ENCODE measurements around the gene EPM2AIP1. TPM values are rescaled to one million over a fixed set of nuclear protein-coding genes. Genes with fewer than 3 reads are reported as not detected.
"Not testable (repeated sequence)": the region's sequence is repeated elsewhere in the genome, so short reads cannot be mapped to it uniquely, and the experiment has no call there.

EPM2AIP1 gene
- 9.5 TPM for total RNA-seq
- long read RNA-seq, full-length matches to known transcripts, result 10 of 11 reads
- long read RNA-seq, partial matches to known transcripts, result 0 of 11 reads
- long read RNA-seq, other reads (novel, unspliced or antisense), result 1 of 11 reads

DNA sequence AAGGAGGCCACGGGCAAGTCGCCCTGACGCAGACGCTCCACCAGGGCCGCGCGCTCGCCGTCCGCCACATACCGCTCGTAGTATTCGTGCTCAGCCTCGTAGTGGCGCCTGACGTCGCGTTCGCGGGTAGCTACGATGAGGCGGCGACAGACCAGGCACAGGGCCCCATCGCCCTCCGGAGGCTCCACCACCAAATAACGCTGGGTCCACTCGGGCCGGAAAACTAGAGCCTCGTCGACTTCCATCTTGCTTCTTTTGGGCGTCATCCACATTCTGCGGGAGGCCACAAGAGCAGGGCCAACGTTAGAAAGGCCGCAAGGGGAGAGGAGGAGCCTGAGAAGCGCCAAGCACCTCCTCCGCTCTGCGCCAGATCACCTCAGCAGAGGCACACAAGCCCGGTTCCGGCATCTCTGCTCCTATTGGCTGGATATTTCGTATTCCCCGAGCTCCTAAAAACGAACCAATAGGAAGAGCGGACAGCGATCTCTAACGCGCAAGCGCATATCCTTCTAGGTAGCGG lies at the start of gene EPM2AIP1:
Gene EPM2AIP1, minus strand, starts transcription at position 326 of the 520 bp plus-strand sequence. Its CDS starts 54 bp downstream, at position 272.
- DNase-seq (ENCODE audit: low spot score), result no peak

DNA sequence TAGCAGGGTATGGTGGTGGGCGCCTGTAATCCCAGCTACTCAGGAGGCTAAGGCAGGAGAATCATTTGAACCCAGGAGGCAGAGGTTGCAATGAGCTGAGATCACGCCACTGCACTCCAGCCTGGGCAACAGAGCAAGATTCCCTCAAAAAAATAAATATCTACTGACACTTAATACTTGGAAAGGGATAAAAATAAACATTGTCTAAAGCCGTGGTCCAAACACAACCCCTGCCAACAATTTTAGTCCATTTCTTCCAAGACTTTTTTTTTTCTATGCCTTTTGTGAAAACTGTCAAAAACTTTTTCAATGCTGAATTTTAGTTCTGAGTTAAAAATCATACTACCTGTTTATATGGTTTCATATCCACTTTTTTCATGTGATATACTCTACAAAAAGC lies 49.8 kb upstream of the EPM2AIP1 start:
- DNase-seq (ENCODE audit: low spot score), result not testable (repeated sequence)

DNA sequence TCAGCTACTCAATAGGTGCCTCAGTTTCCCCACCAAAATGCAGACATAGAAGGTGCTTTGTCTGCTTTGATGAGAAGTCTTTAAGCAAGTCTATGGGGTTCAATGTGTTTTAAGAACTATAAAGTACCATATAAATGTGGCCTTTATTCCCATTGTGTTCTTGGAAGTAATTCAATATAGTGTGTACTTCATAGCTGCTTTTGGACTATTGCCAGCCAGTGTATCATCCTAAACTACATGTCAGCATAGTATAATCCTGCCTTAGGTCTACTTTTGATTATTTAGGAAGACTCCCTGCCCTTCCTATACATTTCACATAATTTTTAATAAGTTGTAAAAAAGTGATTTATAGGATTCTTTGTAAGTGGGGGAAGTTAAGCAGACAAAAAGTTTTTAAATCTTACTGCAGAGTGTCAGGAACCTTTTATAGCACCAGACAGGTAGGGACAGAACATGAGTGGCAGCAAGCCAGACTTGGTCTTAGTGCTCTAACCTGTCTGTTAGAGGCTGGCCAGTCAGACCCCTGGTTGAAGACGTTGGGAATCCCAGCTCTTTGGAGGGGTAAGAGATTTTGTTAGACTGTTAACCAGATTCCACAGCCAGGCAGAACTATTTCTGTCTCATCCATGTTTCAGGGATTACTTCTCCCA lies 48.7 kb upstream of the EPM2AIP1 start:
- DNase-seq (ENCODE audit: low spot score), result no peak

DNA sequence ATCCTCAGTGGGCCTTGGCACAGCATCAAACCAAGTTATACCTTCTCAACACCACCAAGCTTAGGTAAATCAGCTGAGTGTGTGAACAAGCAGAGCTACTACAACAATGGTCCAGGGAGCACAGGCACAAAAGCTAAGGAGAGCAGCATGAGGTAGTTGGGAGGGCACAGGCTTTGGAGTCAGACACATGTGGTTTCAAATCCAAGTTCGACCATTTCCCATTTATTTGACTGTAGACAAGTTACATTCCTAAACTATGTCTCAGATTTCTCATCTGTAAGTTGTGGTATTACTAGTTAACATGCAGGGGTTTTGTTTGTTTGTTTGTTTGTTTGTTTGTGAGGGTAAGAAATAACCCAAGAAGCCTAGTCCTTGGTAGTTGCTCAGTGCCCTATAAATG lies 47.3 kb upstream of the EPM2AIP1 start:
- no peak for DNase-seq (ENCODE audit: low spot score)

DNA sequence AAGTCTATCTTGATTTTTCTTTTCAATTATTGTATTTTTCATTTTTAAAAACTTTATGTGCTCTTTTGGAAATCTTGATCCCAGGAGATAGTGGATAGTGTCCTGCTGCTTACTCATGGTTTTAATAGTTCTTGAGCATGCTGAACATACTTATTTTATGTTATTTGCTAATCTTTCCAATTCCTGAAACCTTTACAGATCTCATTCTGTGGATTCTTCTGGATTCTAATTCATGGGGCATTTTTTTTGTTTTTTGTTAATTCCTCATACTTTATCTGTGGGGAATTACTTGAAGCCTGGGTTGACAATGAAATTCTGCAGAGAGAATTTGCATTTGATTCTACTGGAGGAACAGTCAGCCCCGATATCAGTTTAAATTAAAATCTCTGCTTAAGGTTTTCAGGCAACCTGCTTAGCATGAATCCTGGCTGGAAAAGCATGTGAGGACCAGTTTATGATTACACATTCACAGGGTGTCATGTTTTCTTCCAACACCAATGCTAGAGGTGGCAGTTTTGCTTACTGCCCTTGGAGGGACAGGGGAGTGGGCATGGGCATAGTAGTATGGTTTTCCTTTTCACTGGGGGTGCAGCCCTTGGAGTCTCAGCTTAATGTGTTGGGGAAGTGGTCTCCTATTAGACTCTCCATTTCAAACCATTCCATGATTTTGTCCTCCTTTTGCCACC lies 46.4 kb upstream of the EPM2AIP1 start:
- no peak for DNase-seq (ENCODE audit: low spot score)

DNA sequence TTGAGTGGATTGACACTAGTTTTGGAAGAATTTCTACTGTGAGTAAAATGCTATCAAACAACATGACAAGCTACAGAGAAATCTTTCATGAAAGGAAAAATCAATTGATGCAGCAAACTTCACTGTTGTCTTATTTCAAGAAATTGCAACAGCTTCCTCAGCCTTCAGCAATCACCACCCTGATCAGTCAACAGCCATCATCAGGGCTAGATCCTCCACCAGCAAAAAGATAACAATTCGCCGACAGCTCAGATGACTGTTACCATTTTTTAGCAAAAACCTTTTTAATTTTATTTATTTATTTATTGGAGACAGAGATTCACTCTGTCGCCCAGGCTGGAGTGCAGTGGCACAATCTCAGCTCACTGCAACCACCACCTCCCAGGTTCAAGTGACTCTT lies 44.4 kb upstream of the EPM2AIP1 start:
- no peak for DNase-seq (ENCODE audit: low spot score)

DNA sequence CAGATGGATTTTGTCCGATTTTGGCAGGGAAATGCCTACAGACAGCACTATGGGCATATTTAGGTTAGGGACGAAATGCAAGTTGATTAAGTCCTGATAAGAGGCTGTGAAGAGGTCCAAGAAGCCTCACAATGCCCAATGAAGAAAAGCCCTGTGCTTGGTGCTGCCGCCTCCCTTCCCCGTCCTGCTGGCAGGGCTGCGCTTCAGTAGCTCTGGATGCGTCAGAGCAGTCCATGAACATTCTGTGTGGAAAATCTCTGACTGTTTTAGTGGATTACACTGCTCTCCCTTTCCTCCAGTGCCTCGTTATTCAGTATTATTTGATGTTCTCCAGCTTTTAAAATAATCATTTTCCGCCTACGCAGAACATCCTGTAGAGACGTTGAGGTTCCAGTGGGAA lies 40.0 kb upstream of the EPM2AIP1 start:
- DNase-seq (ENCODE audit: low spot score), result no peak

DNA sequence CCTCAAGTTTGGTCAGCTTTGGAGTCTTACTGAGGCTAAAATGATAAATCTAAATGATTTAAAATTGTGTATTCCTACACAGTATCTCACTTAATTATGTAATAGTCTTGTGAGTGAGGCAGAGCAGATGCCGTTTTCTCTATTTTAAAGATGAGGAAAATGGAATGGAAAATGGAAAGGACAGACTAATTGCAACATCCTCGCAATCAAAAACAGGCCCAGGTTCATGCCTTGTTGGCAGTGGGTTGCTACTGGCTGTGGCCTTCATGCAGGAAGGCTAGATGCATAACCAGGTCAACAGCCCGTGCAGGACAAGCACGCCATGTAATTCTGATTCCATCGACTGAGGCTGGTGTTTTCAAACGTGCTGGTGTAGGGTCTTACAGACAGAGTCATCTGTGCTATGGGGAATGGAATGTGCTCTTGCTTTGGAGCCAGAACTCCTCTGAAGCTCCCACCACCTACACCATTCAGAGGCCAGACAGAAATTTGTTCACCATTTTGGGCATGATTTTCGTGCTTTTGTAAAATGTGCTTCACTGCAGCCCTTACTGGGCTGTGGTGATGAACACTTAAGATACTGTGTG lies 38.3 kb upstream of the EPM2AIP1 start:
- DNase-seq (ENCODE audit: low spot score), result no peak

DNA sequence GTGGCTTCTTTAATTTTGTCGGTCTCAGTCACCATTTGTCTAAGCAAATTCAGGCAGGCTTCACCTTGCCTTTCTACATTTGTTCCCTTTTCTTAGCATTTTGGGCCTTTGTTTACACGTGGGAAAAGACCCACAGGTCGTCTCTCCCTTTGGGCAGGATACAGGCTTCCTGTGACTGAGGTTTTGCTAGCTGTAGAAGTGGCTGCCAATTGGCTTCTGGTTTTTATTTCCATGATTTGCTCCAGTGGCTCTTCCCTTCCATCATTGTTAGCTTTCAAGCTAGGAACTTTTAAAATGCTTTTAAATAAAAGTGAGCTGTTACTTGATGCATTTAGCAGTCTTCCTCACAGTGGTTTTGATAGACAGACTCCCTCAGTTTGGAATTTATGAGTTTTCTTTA lies 37.7 kb upstream of the EPM2AIP1 start:
- no peak for DNase-seq (ENCODE audit: low spot score)

DNA sequence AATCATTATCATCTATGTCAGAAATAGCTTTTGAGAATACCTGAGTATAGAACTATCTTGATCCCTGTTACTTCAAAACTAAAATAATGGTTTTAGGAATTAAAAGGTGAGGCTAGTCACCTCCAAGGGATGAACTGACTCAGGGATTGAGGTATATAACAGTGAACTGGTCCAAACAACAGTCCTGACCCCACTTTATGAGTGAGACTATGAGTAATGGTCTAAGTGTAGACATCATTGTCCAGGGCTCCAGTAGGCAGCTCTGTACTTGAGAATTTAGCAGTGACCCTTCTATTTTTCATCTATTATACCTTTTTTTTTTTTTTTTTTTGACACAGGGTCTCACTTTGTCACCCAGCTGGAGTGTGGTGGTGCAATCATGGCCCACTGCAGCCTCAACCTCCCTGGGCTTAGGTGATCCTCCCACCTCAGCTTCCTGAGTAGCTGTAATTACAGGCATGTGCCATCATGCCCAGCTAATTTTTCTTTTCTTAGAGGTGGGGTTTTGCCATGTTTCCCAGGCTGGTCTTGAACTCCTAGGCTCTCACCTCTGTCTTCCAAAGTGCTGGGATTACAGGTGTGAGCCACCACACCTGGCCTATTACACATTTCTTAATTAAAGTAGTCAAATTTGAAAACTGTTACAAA lies 36.7 kb upstream of the EPM2AIP1 start:
- no peak for DNase-seq (ENCODE audit: low spot score)

DNA sequence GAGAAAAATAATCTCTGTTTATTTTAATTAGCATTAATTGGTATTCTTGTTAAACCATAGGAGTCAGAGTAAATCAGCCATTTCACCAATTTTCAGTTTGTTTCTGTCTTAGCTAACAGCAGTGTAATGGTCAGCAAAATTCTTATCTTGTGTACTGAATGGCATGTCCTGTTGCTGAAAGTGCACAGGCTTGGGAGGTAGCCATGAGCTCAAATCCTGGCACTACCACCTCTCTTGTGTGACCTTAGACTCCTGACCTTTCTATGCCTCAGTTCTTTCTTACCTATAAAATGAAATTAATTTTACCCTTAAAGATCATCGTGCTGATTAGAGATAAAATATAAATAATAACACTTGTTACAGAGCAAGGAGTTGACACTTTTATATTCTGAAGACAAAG lies 36.2 kb upstream of the EPM2AIP1 start:
- DNase-seq (ENCODE audit: low spot score), result no peak

DNA sequence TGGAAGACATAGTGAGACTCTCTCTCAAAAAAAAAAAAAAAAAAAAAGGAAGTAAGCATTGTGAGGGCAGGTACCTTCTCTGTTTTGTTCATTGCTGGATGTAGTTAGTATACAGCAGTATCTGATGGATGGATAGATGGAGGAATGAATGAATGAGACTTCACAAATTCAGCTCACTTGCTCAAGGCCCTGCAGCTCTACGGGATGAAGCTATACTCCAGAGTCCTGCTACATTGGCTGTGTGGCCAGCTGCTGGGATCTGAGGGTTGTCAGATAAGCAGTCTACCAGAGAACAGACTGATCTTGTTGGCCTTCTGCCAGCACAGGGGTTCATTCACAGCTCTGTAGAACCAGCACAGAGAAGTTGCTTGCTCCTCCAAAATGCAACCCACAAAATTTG lies 35.4 kb upstream of the EPM2AIP1 start:
- DNase-seq (ENCODE audit: low spot score), result no peak

DNA sequence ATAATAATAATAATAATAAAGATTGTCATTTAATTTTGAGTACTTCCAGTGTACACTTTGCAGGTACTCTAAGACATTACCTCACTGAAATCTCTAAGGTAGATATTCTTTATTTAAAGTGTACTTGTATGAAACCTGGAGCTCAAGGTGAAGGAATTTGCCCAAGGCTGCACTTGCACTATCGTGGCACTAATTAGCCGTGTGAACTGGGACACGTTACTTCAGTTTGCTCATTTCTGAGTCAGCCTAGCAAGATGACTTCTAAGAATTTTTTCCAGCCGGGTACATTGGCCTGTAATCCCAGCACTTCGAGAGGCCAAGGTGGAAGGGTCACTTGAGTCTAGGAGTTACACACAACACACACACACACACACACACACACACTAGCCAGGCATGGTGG lies 33.9 kb upstream of the EPM2AIP1 start:
- no peak for DNase-seq (ENCODE audit: low spot score)

DNA sequence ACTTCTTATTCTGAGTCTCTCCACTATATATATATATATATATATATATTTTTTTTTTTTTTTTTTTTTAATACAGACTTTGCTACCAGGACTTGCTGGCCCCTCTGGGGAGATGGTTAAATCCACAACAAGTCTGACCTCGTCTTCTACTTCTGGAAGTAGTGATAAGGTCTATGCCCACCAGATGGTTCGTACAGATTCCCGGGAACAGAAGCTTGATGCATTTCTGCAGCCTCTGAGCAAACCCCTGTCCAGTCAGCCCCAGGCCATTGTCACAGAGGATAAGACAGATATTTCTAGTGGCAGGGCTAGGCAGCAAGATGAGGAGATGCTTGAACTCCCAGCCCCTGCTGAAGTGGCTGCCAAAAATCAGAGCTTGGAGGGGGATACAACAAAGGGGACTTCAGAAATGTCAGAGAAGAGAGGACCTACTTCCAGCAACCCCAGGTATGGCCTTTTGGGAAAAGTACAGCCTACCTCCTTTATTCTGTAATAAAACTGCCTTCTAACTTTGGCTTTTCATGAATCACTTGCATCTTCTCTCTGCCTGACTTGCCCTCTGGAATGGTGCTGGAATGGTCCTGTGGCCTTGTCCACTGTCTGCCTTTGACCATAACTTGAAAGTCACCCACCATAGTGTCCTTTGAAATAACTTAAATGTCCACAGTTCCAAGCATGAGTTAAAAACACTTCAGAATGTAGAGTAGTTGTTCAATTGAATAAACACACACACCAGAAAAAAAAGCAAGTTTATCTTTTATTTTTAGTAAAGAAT lies 32.8 kb upstream of the EPM2AIP1 start:
- no peak for DNase-seq (ENCODE audit: low spot score)

DNA sequence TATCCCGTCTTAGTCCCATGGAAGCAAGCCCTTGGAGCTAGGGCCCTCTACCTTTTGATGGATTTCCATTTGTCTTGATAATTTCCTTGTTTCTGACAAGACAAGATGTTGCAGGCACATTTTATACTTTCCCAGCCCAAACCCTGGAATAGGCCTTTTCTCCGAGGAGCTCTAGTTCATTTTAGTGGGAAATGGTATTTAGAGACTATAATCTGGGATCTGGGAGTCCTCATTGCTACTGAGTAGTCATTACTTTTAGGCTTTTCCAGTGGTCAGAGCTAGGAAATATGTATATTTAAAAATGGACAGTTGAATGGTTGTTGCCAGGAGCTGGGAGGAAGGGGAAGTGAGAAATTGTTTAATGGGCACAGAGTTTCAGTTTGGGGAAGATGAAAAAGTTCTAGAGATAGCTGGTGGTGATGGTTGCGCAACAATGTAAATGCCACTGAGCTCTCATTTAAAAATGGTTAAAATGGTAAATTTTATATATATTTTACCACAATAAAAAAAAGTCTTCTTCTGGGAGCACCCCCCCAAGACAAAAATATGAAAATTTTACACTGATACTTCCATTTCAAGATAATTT lies 32.0 kb upstream of the EPM2AIP1 start:
- DNase-seq (ENCODE audit: low spot score), result no peak

DNA sequence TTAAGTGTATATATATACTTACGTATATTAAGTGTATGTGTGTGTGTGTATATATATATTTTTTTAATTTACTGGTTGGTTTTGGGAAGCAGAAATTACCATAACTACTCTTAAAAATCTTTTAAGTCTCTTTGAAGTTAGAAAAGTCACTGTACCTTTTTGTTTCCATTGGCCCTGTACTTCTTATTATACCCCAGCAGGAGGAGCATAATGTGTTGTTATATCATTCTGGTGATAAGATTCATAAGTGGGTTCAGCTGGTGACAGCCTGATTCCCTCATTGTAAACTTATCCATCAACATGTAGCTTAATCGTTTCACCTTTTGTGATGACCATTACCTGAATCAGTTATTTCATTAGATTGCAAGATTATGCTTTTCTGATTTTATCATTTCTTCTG lies 31.2 kb upstream of the EPM2AIP1 start:
- no peak for DNase-seq (ENCODE audit: low spot score)

DNA sequence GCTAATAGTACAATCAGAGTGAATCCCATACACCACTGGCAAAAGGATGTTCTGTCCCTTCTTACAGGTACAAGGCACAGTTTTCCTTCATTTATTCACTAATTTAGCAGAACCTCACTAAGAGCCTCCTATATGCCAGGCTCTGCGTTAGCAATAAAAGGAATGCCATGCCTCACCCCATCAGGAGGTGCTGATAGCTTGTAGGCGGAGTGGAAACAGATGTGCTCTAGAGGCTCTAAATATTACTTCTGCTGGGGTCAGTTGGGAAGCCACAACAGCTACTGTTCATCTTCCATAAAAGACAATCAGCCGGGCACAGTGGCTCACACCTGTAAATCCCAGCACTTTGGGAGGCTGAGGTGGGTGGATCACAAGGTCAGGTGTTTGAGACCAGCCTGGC lies 24.8 kb upstream of the EPM2AIP1 start:
- DNase-seq (ENCODE audit: low spot score), result no peak

DNA sequence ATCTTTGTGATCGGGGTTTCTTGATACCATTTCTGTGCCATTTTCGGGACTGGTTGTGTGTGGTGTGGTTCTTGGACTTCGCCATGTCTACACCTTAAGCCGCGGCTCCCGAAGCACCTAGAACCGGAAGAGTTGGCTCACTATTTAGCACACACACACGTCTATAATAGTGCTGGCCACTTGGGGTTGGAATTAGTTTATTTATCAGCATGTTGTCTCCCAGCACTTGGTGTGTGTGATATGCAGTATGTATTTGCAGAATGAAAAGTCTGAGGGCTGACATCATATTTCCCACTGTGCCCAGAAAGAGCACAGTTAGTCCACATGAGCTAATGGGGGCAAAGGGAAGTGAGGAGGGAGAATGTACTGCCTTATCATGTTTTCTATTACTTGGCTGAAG lies 24.0 kb upstream of the EPM2AIP1 start:
- DNase-seq (ENCODE audit: low spot score), result no peak

DNA sequence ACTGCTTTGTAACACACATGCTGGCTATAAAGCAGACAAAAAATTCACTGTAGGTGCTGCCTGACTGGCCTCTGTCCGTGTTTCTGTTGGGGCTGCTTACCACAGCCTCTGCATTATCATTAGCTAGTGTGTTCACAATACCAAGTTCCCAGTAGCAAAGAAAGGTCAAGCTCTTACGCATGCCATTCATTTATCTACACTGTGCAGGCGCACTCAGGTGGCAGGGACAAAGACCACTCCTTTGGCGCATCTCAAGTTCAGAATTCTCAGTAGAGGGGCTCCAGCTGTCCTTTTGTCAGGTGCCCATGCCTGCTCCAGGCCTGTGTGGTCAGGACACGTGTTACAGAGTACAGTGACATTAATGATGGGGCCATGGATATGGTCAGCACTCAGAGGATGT lies 22.7 kb upstream of the EPM2AIP1 start:
- no peak for DNase-seq (ENCODE audit: low spot score)

DNA sequence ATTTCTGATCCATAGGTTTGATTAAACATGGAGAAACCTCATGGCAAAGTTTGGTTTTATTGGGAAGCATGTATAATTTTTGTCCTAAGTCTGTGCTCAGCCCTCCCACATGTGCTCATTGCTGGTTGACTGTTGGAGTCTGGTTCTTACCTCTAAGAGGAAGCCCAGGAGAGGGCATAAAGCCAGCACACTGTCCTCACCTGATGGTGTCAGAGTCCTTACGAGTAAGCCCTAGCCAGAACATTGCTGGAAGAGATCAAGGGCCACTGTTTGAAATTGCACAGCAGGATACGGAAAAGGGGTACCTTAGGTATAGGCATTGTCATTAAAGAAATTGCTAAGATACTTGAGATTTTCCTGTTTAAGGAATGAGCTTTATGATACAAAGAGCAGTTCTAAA lies 21.7 kb upstream of the EPM2AIP1 start:
- no peak for DNase-seq (ENCODE audit: low spot score)
